ENCODE results near the gene SHROOM1. TPM values are rescaled to one million over a fixed set of nuclear protein-coding genes. Genes with fewer than 3 reads are reported as not detected.

Gene SHROOM1
- total and polyA plus RNA-seq, 2 donors (not counting 1 experiment from before 2014, with no cell fraction given), result 2.9 to 6.1 TPM

- Histone ChIP-seq H3K27ac (ENCODE audit: insufficient read depth, low read length) (no peak overlapping the region), H3K9ac (ENCODE audit: insufficient read depth, low read length) (no peak overlapping the region), H3K27me3 (ENCODE audit: control insufficient read depth, insufficient read depth, low read length) (no peaks in the 10 kb centered on the region), H2AFZ (ENCODE audit: low read length) (no peak overlapping the region), H3K4me3 (replicated peaks in 1 of 4; ENCODE audit: control extremely low read depth in 1 of 4, insufficient read depth in 1 of 4, low read depth in 3 of 4, low read length in 4 of 4) (no peak overlapping the region), H3K9me3 (ENCODE audit: control insufficient read depth, insufficient read depth, low read depth, low read length) (no peaks in the 10 kb centered on the region), H3K4me1 (ENCODE audit: control insufficient read depth, extremely low read depth, insufficient read depth, low read length) (peaks cover 5% of the 10 kb centered on the region), H3K79me2 (ENCODE audit: control insufficient read depth, insufficient read depth, low read length) (peaks cover 1% of the 10 kb centered on the region), H4K20me1 (ENCODE audit: control insufficient read depth, extremely low read depth, insufficient read depth, low read length) (no peaks in the 10 kb centered on the region), H3K36me3 (ENCODE audit: control insufficient read depth, insufficient read depth, low read length) (peaks cover 10% of the 10 kb centered on the region), H3K4me2 (ENCODE audit: extremely low read depth, insufficient read depth, low read length) (no peak overlapping the region)
- no peak for DNase-seq (ENCODE audit: low read depth in 2 of 2)
- TF ChIP-seq EZH2 (IDR thresholded peaks at IDR 0.05; ENCODE audit: low read length, missing control alignments) (no peak), CTCF (conservative IDR thresholded peaks at IDR 0.05 in 1 of 2, IDR thresholded peaks at IDR 0.05 in 1 of 2; ENCODE audit: low read depth in 1 of 2, low read length in 2 of 2) (no peak)
These were observed 42.3 kb upstream of the SHROOM1 start for GRCh38 chr5:132872788-132873118.

DNA sequence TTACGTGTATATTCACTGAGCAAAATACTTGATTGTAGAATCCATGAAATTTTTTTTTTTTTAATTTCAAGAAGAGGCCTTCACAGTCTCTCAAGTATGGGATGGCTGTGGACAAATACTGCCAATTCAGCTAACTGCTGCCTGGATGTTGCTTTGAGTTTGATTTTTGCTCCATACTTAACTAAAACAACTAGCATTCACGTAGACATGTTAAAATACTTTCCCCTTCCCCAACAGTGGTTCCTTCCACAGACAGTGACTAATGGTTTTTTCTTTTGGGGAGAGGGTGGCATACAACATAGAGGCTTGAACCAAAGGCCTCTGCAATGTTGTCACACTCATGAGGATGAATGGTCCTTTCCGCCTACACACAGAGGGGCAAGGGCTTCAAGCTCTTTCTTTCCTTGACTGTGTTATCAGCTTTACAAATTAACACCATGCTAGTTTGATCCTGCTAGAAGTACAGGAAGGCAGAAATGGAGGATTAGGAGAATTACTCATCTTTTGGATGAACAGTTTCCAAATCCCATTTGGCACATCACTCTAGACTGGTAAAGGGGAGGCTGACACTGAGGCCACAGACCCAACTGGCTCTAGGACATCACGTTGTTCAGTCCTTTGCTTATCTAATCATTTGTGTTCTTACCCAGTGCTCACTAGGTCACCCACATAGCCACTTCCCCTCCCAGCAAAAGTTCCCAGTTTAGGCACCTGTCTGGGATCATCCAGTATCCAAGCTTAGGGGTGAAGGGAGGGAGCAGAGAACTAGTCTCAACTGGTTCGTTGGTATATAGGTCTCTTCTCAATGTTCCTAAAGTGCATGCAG lies 41.2 kb upstream of the SHROOM1 start:
- Histone ChIP-seq H3K27me3 (ENCODE audit: control insufficient read depth, insufficient read depth, low read length) (no peaks in the 10 kb centered on the region), H3K4me1 (ENCODE audit: control insufficient read depth, extremely low read depth, insufficient read depth, low read length) (peaks cover 5% of the 10 kb centered on the region), H3K4me3 (replicated peaks in 1 of 4; ENCODE audit: control extremely low read depth in 1 of 4, insufficient read depth in 1 of 4, low read depth in 3 of 4, low read length in 4 of 4) (no peak overlapping the region), H3K27ac (ENCODE audit: insufficient read depth, low read length) (no peak overlapping the region), H3K79me2 (ENCODE audit: control insufficient read depth, insufficient read depth, low read length) (peaks cover 12% of the 10 kb centered on the region), H3K36me3 (ENCODE audit: control insufficient read depth, insufficient read depth, low read length) (peaks cover 9% of the 10 kb centered on the region), H3K9ac (ENCODE audit: insufficient read depth, low read length) (no peak overlapping the region), H4K20me1 (ENCODE audit: control insufficient read depth, extremely low read depth, insufficient read depth, low read length) (no peaks in the 10 kb centered on the region), H3K4me2 (ENCODE audit: extremely low read depth, insufficient read depth, low read length) (no peak overlapping the region), H3K9me3 (ENCODE audit: control insufficient read depth, insufficient read depth, low read depth, low read length) (no peaks in the 10 kb centered on the region), H2AFZ (ENCODE audit: low read length) (no peak overlapping the region)
- TF ChIP-seq CTCF (conservative IDR thresholded peaks at IDR 0.05 in 1 of 2, IDR thresholded peaks at IDR 0.05 in 1 of 2; ENCODE audit: low read depth in 1 of 2, low read length in 2 of 2) (no peak), EZH2 (IDR thresholded peaks at IDR 0.05; ENCODE audit: low read length, missing control alignments) (no peak)
- DNase-seq (ENCODE audit: low read depth in 2 of 2), result no peak

GRCh38 chr5:132870801-132871200 lies 40.4 kb upstream of the SHROOM1 start:
- no peak overlapping the region for H3K4me2 ChIP-seq (ENCODE audit: extremely low read depth, insufficient read depth, low read length)
- H3K27ac ChIP-seq (ENCODE audit: insufficient read depth, low read length), result no peak overlapping the region
- TF ChIP-seq EZH2 (IDR thresholded peaks at IDR 0.05; ENCODE audit: low read length, missing control alignments) (no peak), CTCF (conservative IDR thresholded peaks at IDR 0.05 in 1 of 2, IDR thresholded peaks at IDR 0.05 in 1 of 2; ENCODE audit: low read depth in 1 of 2, low read length in 2 of 2) (no peak)

More at GRCh38 chr5:132870801-132871200, 40.4 kb upstream of the SHROOM1 start:
- DNase-seq (ENCODE audit: low read depth in 2 of 2), result no peak
- Histone ChIP-seq H3K9ac (ENCODE audit: insufficient read depth, low read length) (no peak overlapping the region), H3K27me3 (ENCODE audit: control insufficient read depth, insufficient read depth, low read length) (no peaks in the 10 kb centered on the region), H3K36me3 (ENCODE audit: control insufficient read depth, insufficient read depth, low read length) (peaks cover 9% of the 10 kb centered on the region), H4K20me1 (ENCODE audit: control insufficient read depth, extremely low read depth, insufficient read depth, low read length) (no peaks in the 10 kb centered on the region), H3K9me3 (ENCODE audit: control insufficient read depth, insufficient read depth, low read depth, low read length) (no peaks in the 10 kb centered on the region), H3K79me2 (ENCODE audit: control insufficient read depth, insufficient read depth, low read length) (peaks cover 14% of the 10 kb centered on the region), H3K4me3 (replicated peaks in 1 of 4; ENCODE audit: control extremely low read depth in 1 of 4, insufficient read depth in 1 of 4, low read depth in 3 of 4, low read length in 4 of 4) (no peak overlapping the region), H3K4me1 (ENCODE audit: control insufficient read depth, extremely low read depth, insufficient read depth, low read length) (peaks cover 3% of the 10 kb centered on the region), H2AFZ (ENCODE audit: low read length) (no peak overlapping the region)
